Measurements from ENCODE around the gene NEDD8.

- TF ChIP-seq CTCF (conservative IDR thresholded peaks at IDR 0.05 in 1 of 2, IDR thresholded peaks at IDR 0.05 in 1 of 2; ENCODE audit: low read depth in 1 of 2, low read length in 2 of 2) (no peak), EZH2 (IDR thresholded peaks at IDR 0.05; ENCODE audit: low read length, missing control alignments) (no peak)
Observed at GRCh38 chr14:24186831-24187538, 45.2 kb downstream of the NEDD8 start.

Data from fibroblast of lung (primary cell).